ENCODE measurements around the gene AMMECR1.

GRCh38 chrX:110226931-110227330, 91.0 kb downstream of the AMMECR1 start:
- no peak for TF ChIP-seq CTCF (IDR thresholded peaks at IDR 0.05; ENCODE audit: poor library complexity, severe bottlenecking)
- no peak for TF ChIP-seq EZH2 (IDR thresholded peaks at IDR 0.05; ENCODE audit: borderline replicate concordance, insufficient read depth, low read length, poor library complexity, severe bottlenecking)
- no peak for TF ChIP-seq EP300 (conservative IDR thresholded peaks at IDR 0.05; ENCODE audit: poor library complexity, severe bottlenecking)
- no peak for TF ChIP-seq POLR2AphosphoS5 (IDR thresholded peaks at IDR 0.05)
- TF ChIP-seq TAF1 (IDR thresholded peaks at IDR 0.05; ENCODE audit: low read depth), result no peak
- no peak for TF ChIP-seq REST (IDR thresholded peaks at IDR 0.05; ENCODE audit: borderline replicate concordance)
- TF ChIP-seq RAD21 (conservative IDR thresholded peaks at IDR 0.05), result no peak
- no peak for TF ChIP-seq SMC3 (conservative IDR thresholded peaks at IDR 0.05; ENCODE audit: poor library complexity)

All from neural cell (in vitro differentiated cells).